Measurements from ENCODE around the gene SMAD9.

DNA sequence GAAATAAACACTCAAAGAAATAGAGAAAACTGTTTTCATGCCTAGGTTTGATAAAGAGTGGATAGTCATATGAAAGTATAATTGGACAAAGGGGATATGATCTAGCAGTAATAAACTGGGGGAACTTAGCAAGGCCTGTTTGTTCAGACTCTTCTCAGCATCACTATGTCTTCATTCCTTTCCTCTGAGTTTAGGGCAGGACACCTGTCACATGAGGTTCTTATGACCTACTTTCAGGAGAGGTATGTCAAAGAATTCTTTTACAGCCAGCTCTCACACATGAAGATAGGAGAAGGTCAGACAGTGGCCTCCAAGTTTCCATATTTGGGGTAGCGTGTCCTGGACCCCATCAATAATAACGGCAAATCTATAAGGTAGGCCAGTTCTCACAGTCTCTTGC is 112.4 kb downstream of the SMAD9 start:
- TF ChIP-seq POLR2A (IDR thresholded peaks at IDR 0.05), result no peak
- TF ChIP-seq, protein P1, sequence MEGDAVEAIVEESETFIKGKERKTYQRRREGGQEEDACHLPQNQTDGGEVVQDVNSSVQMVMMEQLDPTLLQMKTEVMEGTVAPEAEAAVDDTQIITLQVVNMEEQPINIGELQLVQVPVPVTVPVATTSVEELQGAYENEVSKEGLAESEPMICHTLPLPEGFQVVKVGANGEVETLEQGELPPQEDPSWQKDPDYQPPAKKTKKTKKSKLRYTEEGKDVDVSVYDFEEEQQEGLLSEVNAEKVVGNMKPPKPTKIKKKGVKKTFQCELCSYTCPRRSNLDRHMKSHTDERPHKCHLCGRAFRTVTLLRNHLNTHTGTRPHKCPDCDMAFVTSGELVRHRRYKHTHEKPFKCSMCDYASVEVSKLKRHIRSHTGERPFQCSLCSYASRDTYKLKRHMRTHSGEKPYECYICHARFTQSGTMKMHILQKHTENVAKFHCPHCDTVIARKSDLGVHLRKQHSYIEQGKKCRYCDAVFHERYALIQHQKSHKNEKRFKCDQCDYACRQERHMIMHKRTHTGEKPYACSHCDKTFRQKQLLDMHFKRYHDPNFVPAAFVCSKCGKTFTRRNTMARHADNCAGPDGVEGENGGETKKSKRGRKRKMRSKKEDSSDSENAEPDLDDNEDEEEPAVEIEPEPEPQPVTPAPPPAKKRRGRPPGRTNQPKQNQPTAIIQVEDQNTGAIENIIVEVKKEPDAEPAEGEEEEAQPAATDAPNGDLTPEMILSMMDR (IDR thresholded peaks at IDR 0.05), result no peak

Measured in right lobe of liver (tissue), 4 donors.